KMS-11 (cell line): ENCODE data around the gene KIF7.

Experiments used
- H2AFZ ChIP-seq: fragments of 200-600 bp; sonication (generic); 2 replicates; pipeline ENCODE4 v1.6.1; 2016; ENCODE audit warnings: antibody characterized with exemption, mixed run types, low read depth
- H3K27ac ChIP-seq: fragments of 200-600 bp; sonication (generic); 2 replicates; pipeline ENCODE4 v1.6.1; 2016; ENCODE audit warnings: mild to moderate bottlenecking, mixed run types
- H3K27me3 ChIP-seq: fragments of 200-600 bp; sonication (generic); 2 replicates; pipeline ENCODE4 v1.6.1; 2017; ENCODE audit warnings: mild to moderate bottlenecking, low read depth, mixed run types, moderate library complexity; ENCODE audit not compliant: insufficient read depth
- H3K36me3 ChIP-seq: fragments of 200-600 bp; sonication (generic); 2 replicates; pipeline ENCODE4 v1.6.1; 2017; ENCODE audit warnings: mild to moderate bottlenecking, mixed run types; ENCODE audit not compliant: insufficient read depth
- H3K4me1 ChIP-seq: fragments of 200-600 bp; sonication (generic); 2 replicates; pipeline ENCODE4 v1.6.1; 2016; ENCODE audit warnings: mild to moderate bottlenecking, low read depth, mixed run types; ENCODE audit not compliant: poor library complexity, severe bottlenecking
- H3K4me2 ChIP-seq: fragments of 200-600 bp; sonication (generic); 2 replicates; pipeline ENCODE4 v1.7.0; 2016; ENCODE audit warnings: mild to moderate bottlenecking, mixed run types
- H3K4me3 ChIP-seq: fragments of 200-600 bp; sonication (generic); IDR thresholded peaks from 2 replicates; pipeline ENCODE4 v1.6.1; 2017; ENCODE audit warnings: low read depth, low read length, mixed read lengths; ENCODE audit not compliant: insufficient read depth
- H3K79me2 ChIP-seq: fragments of 200-600 bp; sonication (generic); 2 replicates; pipeline ENCODE4 v1.6.1; 2016; ENCODE audit warnings: low read depth, mixed run types; ENCODE audit not compliant: insufficient read depth
- H3K9ac ChIP-seq: fragments of 200-600 bp; sonication (generic); 2 replicates; pipeline ENCODE4 v1.6.1; 2016; ENCODE audit warnings: mild to moderate bottlenecking, mixed run types
- H4K20me1 ChIP-seq: fragments of 200-600 bp; sonication (generic); 2 replicates; pipeline ENCODE4 v1.6.1; 2016; ENCODE audit warnings: mild to moderate bottlenecking, mixed run types; ENCODE audit not compliant: insufficient read depth
- TF ChIP-seq, protein P1 (sequence below): fragments of 200-600 bp; sonication (generic); conservative IDR thresholded peaks from 2 replicates; pipeline ENCODE4 v1.6.1; 2017; ENCODE audit warnings: low read depth, mild to moderate bottlenecking, antibody characterized with exemption, low read length, moderate library complexity, mixed read lengths

Gene KIF7

DNA sequence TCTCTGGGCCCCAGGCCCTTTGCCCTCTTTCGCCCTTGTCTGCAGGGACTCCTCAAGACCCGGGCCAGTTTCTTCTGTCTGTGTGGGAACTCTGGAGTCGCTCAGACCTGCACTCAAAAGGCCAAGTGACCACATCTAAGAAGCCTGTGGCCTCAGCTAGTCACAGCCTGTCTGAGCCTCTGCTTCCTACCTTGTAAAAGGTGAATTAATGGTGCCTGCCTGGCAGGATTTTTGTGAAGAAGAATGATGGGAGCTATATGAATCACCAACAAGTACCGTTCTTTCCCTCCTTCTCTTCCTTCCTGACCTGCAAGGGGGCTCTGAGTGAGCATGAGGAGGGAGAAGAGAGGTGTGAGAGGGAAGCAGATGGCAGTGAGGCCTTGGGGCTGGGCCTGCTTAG lies 16.4 kb upstream of the KIF7 start:
- TF ChIP-seq, protein P1, sequence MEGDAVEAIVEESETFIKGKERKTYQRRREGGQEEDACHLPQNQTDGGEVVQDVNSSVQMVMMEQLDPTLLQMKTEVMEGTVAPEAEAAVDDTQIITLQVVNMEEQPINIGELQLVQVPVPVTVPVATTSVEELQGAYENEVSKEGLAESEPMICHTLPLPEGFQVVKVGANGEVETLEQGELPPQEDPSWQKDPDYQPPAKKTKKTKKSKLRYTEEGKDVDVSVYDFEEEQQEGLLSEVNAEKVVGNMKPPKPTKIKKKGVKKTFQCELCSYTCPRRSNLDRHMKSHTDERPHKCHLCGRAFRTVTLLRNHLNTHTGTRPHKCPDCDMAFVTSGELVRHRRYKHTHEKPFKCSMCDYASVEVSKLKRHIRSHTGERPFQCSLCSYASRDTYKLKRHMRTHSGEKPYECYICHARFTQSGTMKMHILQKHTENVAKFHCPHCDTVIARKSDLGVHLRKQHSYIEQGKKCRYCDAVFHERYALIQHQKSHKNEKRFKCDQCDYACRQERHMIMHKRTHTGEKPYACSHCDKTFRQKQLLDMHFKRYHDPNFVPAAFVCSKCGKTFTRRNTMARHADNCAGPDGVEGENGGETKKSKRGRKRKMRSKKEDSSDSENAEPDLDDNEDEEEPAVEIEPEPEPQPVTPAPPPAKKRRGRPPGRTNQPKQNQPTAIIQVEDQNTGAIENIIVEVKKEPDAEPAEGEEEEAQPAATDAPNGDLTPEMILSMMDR, result no peak
- Histone ChIP-seq H3K9ac (no peak overlapping the region), H3K27me3 (no peaks in the 10 kb centered on the region), H2AFZ (no peak overlapping the region), H3K4me3 (no peak overlapping the region), H3K4me2 (no peak overlapping the region), H3K36me3 (no peaks in the 10 kb centered on the region), H3K4me1 (no peaks in the 10 kb centered on the region), H3K27ac (no peak overlapping the region), H4K20me1 (no peaks in the 10 kb centered on the region), H3K79me2 (no peaks in the 10 kb centered on the region)

DNA sequence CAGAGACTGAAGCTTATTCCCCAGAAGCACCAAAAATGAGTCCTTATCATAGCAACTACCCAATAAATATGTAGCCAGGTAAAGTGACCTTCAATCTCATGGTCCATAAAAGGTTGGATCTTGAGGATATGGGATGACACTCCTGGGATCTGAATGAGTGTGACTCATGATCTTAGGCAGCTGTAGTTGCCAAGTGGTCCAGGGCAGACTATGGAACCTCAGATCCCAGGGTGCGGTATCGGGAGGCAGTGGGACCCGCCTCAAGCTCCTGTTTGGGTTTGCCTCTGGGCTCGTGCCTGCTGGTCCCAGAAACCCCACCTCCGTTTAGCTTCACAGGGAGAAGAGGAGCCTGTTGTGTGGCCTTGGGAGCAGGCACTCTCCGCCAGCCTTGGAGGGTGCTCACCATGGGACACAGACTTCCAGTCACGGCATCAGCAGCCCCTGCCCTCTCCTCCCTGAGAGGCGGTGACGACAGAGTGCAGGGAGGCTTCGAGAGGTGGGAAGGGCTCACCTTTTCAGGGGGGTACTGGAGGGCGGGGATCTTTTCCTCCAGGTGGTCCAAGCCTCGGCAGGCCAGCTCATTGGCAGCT lies 15.8 kb upstream of the KIF7 start:
- no peaks in the 10 kb centered on the region for H4K20me1 ChIP-seq
- H3K79me2 ChIP-seq, result no peaks in the 10 kb centered on the region
- H3K27ac ChIP-seq, result no peak overlapping the region
- TF ChIP-seq, protein P1, result no peak
- H3K4me1 ChIP-seq, result no peaks in the 10 kb centered on the region
- no peak overlapping the region for H2AFZ ChIP-seq
- H3K4me3 ChIP-seq, result no peak overlapping the region
- H3K9ac ChIP-seq, result no peak overlapping the region
- H3K36me3 ChIP-seq, result no peaks in the 10 kb centered on the region
- H3K4me2 ChIP-seq, result no peak overlapping the region
- no peaks in the 10 kb centered on the region for H3K27me3 ChIP-seq

DNA sequence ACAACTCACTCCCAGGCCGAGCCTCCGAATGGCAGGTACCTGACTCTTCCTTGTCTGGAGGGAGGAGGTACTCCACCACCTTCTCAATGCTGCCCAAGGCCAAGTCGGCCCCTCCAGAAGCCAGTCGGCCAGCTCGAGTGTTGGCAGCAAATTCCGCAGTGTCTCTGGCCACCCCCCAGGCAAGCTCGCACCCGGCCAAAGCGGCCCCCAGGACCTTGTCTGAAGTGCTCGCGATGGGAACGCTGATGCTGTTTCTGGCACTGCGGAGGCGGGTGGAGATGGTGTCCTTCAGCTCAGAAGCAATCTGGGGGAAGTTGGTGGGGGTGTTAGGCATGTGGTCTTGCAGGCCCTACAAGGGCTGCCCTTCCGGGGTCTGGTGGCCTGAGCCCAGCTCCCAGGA lies 14.7 kb upstream of the KIF7 start:
- H2AFZ ChIP-seq, result no peak overlapping the region
- H3K36me3 ChIP-seq, result no peaks in the 10 kb centered on the region
- no peak overlapping the region for H3K9ac ChIP-seq
- no peak overlapping the region for H3K27ac ChIP-seq
- no peaks in the 10 kb centered on the region for H4K20me1 ChIP-seq
- TF ChIP-seq, protein P1, result no peak
- H3K4me1 ChIP-seq, result no peaks in the 10 kb centered on the region
- H3K27me3 ChIP-seq, result no peaks in the 10 kb centered on the region
- H3K4me2 ChIP-seq, result no peak overlapping the region
- H3K4me3 ChIP-seq, result no peak overlapping the region
- H3K79me2 ChIP-seq, result no peaks in the 10 kb centered on the region

DNA sequence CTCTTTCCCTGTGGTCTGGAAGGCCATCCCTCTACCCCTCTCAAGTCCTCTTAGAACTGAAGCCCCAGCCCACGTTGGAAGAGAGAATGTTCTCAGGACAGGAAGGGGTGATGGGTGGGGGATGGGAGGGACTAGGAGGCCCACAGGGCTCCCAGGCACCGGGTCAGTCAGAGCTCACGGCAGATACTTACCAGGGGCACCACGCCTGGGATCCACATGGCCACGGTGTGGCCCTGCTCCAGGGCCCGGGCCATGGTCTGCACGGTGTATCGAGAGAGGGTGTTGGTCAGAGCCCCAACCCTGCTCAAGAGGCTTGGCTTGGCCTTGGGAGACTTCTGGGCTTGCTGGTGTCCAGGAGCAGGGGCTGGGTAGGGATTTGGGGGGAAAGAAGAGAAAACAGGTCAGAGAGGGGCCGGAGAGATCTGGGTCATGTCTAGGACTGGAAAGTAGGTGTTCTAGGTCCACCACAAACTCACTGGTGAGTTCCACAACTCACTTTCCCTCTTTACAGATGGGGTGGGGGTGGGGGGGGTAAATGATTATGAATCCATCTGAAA lies 14.1 kb upstream of the KIF7 start:
- no peak overlapping the region for H3K27ac ChIP-seq
- H3K27me3 ChIP-seq, result no peaks in the 10 kb centered on the region
- H3K4me1 ChIP-seq, result no peaks in the 10 kb centered on the region
- TF ChIP-seq, protein P1, result no peak
- H3K79me2 ChIP-seq, result no peaks in the 10 kb centered on the region
- H3K36me3 ChIP-seq, result no peaks in the 10 kb centered on the region
- H3K9ac ChIP-seq, result no peak overlapping the region
- H4K20me1 ChIP-seq, result no peaks in the 10 kb centered on the region
- no peak overlapping the region for H3K4me3 ChIP-seq
- no peak overlapping the region for H2AFZ ChIP-seq
- no peak overlapping the region for H3K4me2 ChIP-seq
